Neutrophil (primary cell): ENCODE measurements around the gene NFKBIZ.

Source experiments
- H3K27ac ChIP-seq: fragments of 200-600 bp; sonication (generic); 2 replicates; pipeline ENCODE4 v1.5.1; 2016; ENCODE audit warnings: mild to moderate bottlenecking, moderate library complexity
- H3K27me3 ChIP-seq: fragments of 200-600 bp; sonication (generic); 2 replicates; pipeline ENCODE4 v1.6.0; 2016; ENCODE audit warnings: mild to moderate bottlenecking
- H3K36me3 ChIP-seq: fragments of 200-600 bp; sonication (generic); 2 replicates; pipeline ENCODE4 v1.5.1; 2017
- H3K4me1 ChIP-seq, 2 experiments: fragments of 200-600 bp in 1 of 2; sonication (generic) in 1 of 2; 1 replicate in 1 of 2; 2 replicates in 1 of 2; pipeline versions ENCODE4 v1.5.1 to v1.6.1; 2013 to 2016; ENCODE audit warnings: low read depth in 1 of 2, low read length in 1 of 2, mild to moderate bottlenecking in 1 of 2, moderate library complexity in 1 of 2; ENCODE audit not compliant: control insufficient read depth in 1 of 2, insufficient read depth in 1 of 2
- H3K4me3 ChIP-seq, 2 experiments: fragments of 200-600 bp in 1 of 2; sonication (generic) in 1 of 2; 1 replicate in 1 of 2; 2 replicates in 1 of 2; pipeline ENCODE4 v1.5.1; 2013 to 2016; ENCODE audit warnings: low read depth in 1 of 2, low read length in 1 of 2, mild to moderate bottlenecking in 1 of 2, moderate library complexity in 1 of 2
- H3K9me3 ChIP-seq: fragments of 200-600 bp; sonication (generic); 2 replicates; pipeline ENCODE4 v1.5.1; 2016
- TF ChIP-seq, protein P1 (sequence below): fragments of 200-600 bp; sonication (generic); IDR thresholded peaks from 2 replicates; pipeline ENCODE4 v1.5.1; 2016; ENCODE audit warnings: antibody characterized with exemption

Gene NFKBIZ

DNA sequence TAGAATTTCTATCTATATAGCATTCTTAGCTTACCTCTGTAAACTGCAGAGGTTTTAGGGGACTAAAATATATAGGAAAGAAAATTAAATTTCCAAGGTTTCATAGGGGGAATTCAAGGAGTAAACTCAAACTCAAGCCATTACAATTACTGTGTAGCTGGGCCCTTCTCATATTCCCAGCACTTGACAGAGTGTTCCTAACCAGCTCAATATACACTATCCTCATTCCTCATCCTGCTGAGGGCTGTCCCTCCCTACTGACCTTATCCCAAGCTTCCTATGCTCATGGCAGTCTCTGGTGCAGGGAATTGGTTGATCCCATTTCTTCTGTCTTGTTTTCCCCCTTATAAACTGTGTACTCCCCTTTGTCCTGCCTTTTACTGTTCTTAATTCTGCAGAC, 36.4 kb upstream of the NFKBIZ start:
- Histone ChIP-seq H3K4me3 (no peak overlapping the region), H3K4me1 (peaks cover 31 to 34% of the 10 kb centered on the region in 2 experiments), H3K36me3 (peaks cover 5% of the 10 kb centered on the region), H3K27ac (peak overlapping the region; percentile 8), H3K9me3 (no peaks in the 10 kb centered on the region), H3K27me3 (no peaks in the 10 kb centered on the region)
- TF ChIP-seq, protein P1, sequence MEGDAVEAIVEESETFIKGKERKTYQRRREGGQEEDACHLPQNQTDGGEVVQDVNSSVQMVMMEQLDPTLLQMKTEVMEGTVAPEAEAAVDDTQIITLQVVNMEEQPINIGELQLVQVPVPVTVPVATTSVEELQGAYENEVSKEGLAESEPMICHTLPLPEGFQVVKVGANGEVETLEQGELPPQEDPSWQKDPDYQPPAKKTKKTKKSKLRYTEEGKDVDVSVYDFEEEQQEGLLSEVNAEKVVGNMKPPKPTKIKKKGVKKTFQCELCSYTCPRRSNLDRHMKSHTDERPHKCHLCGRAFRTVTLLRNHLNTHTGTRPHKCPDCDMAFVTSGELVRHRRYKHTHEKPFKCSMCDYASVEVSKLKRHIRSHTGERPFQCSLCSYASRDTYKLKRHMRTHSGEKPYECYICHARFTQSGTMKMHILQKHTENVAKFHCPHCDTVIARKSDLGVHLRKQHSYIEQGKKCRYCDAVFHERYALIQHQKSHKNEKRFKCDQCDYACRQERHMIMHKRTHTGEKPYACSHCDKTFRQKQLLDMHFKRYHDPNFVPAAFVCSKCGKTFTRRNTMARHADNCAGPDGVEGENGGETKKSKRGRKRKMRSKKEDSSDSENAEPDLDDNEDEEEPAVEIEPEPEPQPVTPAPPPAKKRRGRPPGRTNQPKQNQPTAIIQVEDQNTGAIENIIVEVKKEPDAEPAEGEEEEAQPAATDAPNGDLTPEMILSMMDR = no peak

DNA sequence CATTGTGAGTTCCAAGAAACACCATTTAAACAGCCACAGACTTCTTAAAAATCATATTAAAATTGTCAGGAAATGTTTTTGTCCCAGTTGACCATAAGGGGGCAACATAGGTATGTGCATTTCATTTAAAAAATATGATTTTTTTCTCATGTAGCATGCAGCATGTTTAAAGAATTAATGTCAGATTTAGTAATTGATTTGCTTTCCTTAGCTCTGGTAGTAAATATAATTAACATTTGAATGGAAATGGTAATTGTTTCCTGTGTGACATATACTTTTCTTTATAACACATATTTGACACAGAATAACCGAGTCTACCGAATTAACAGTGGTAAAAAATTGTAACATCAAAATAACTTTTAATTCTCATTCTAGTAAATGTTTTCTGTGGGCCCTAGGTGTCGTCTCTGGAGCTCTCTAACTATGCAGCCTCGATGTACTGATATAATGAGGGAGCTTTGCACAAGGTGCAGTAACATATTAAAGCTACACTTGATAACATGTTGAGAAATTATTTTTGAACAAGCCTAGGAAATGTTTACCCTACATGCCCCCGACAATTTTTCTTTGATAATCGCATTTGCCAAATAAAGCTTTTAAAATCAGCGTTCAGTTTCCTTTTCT, 35.4 kb upstream of the NFKBIZ start:
- Histone ChIP-seq H3K36me3 (peaks cover 5% of the 10 kb centered on the region), H3K4me3 (no peak overlapping the region), H3K27ac (no peak overlapping the region), H3K27me3 (no peaks in the 10 kb centered on the region), H3K9me3 (no peaks in the 10 kb centered on the region), H3K4me1 (peaks cover 38 to 41% of the 10 kb centered on the region in 2 experiments)
- TF ChIP-seq, protein P1 = peak; percentile 52

DNA sequence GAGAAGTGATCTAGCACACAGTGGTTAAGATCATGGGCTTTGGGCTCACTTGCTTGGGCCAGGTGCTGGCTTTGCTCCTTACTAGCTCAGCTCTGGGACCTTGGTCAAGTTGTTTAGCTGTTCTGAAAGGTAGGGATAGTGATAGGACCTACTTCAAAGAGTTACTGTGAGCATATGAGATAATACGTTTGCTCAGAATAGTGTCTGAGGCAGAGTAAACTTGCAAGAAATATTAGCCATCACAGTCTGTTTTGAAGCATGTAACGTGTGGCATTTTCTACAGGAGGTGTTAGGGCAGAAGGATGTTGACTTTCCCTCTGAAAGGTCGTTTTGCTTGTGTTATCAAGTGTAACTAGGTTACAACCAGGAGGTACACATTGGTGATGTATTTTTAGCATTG, 34.5 kb upstream of the NFKBIZ start:
- peaks cover 41 to 42% of the 10 kb centered on the region in 2 experiments for H3K4me1 ChIP-seq
- H3K4me3 ChIP-seq = no peak overlapping the region
- no peak overlapping the region for H3K27ac ChIP-seq
- TF ChIP-seq, protein P1 = no peak
- no peaks in the 10 kb centered on the region for H3K9me3 ChIP-seq
- H3K27me3 ChIP-seq = no peaks in the 10 kb centered on the region
- peaks cover 5% of the 10 kb centered on the region for H3K36me3 ChIP-seq

DNA sequence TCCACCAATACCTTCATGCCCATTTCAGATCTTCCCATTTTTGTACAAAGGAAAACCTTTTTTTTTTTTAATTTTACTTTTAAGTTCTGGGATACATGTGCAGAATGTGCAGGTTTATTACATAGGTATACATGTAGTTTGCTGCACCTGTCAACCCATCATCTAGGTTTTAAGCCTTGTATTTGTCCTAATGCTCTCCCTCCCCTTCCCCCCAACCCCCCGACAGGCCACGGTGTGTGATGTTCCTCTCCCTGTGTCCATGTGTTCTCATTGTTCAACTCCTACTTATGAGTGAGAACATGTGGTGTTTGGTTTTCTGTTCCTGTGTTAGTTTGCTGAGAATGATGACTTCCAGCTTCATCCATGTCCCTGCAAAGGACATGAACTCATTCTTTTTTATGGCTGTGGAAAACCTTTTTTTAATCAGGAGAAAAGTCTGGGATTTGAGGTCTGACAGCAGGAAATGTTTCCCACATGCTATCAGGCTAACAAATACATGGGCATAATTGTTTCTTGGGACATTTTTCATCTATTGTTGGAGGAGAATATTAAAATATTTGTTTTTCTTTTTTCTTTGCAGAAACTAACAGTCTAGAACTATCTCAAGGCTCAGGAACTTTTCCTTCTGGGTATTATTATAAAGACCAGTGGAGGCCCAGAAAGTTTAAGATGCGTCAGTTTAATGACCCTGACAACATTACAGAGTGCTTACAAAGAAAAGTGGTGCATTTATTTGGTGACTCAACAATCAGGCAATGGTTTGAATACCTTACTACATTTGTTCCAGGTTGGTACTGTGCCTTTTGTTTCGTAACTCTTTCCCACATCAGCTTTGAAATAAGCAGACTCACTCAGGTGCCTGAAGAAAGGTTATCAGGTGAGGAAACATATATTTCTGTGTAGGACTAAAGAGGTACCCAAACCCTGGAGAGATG, 32.8 kb upstream of the NFKBIZ start:
- Histone ChIP-seq H3K27ac (peak overlapping the region; percentile 84), H3K4me3 (no peak overlapping the region), H3K36me3 (peaks cover 8% of the 10 kb centered on the region), H3K9me3 (no peaks in the 10 kb centered on the region), H3K27me3 (no peaks in the 10 kb centered on the region), H3K4me1 (peaks cover 37 to 38% of the 10 kb centered on the region in 2 experiments)
- TF ChIP-seq, protein P1 = no peak

DNA sequence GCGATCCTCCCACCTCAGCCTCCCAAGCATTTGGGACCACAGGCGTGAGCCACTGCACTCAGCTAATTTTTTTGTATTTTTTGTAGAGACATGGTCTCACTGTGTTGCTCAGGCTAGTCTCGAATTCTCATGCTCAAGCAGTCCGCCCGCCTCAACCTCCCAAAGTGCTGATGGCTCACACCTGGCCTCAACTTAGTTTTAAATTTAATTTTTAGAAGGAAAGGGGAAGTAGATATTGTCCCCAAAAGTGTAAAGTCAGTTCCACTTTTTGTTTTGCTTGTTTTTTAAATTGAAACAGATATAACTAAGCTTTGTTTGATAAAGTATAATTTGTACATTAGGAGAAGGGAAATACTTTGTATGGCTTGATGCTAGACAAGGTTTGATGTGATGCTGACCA, 31.3 kb upstream of the NFKBIZ start:
- peak overlapping the region; percentile 84 for H3K27ac ChIP-seq
- H3K4me3 ChIP-seq = no peak overlapping the region
- H3K9me3 ChIP-seq = no peaks in the 10 kb centered on the region
- no peaks in the 10 kb centered on the region for H3K27me3 ChIP-seq
- peaks cover 31 to 34% of the 10 kb centered on the region in 2 experiments for H3K4me1 ChIP-seq
- H3K36me3 ChIP-seq = peaks cover 14% of the 10 kb centered on the region
- TF ChIP-seq, protein P1 = no peak
